H1 (cell line): ENCODE results near the gene CHD1. TPM values are rescaled to one million over a fixed set of nuclear protein-coding genes. Genes with fewer than 3 reads are reported as not detected.

ENCODE experiments used
- CTCF ChIA-PET: fragments of 300-600 bp; sonication (Branson Sonifier 250); formaldehyde crosslinking; loops from one replicate; lab custom pipeline; 2021; ENCODE audit not compliant: partially characterized antibody; lab: Charles Lee
- POLR2A ChIA-PET: fragments of 300-600 bp; sonication (Branson Sonifier 250); formaldehyde crosslinking; loops from one replicate; lab custom pipeline; 2021; ENCODE audit warnings: inconsistent platforms; ENCODE audit not compliant: partially characterized antibody; lab: Charles Lee
- DNase-seq, 2 experiments: peaks; one replicate each; pipeline versions ENCODE4 v3.0.0 to v3.0.0-alpha.2; 2010 to 2022; ENCODE audit warnings: low spot score in 2 of 2, low read depth in 1 of 2, mixed read lengths in 1 of 2
- FAIRE-seq: peaks from 2 replicates; lab custom pipeline; 2011; peaks lifted over from hg19 to GRCh38; lab: Jason Lieb, UNC
- H2AFZ ChIP-seq: 2 replicates; pipeline ENCODE4 v1.8.1; 2012; ENCODE audit warnings: low read length, inconsistent platforms
- H2AK5ac ChIP-seq: 2 replicates; pipeline ENCODE4 v1.6.1; 2013; ENCODE audit warnings: low read depth, low read length
- H2BK120ac ChIP-seq: replicated peaks from 2 replicates; pipeline ENCODE3; 2013; ENCODE audit warnings: low read depth, low read length, inconsistent platforms
- H2BK12ac ChIP-seq: 2 replicates; pipeline ENCODE4 v1.6.1; 2013; ENCODE audit warnings: low read depth, low read length
- H2BK15ac ChIP-seq: 2 replicates; pipeline ENCODE4 v1.6.1; 2013; ENCODE audit warnings: low read length
- H2BK20ac ChIP-seq: 2 replicates; pipeline ENCODE4 v1.6.1; 2013; ENCODE audit warnings: low read length
- H2BK5ac ChIP-seq: 2 replicates; pipeline ENCODE4 v1.6.1; 2013; ENCODE audit warnings: low read depth, low read length
- H3K14ac ChIP-seq: 2 replicates; pipeline ENCODE4 v1.6.1; 2013; ENCODE audit warnings: inconsistent platforms; ENCODE audit not compliant: insufficient read length
- H3K18ac ChIP-seq: 2 replicates; pipeline ENCODE4 v1.6.1; 2013; ENCODE audit warnings: low read length; ENCODE audit errors: extremely low read depth
- H3K23ac ChIP-seq: 2 replicates; pipeline ENCODE4 v1.6.1; 2013; ENCODE audit warnings: inconsistent platforms; ENCODE audit not compliant: insufficient read length
- H3K23me2 ChIP-seq: 2 replicates; pipeline ENCODE4 v1.6.1; 2013; ENCODE audit warnings: low read depth, low read length
- H3K27ac ChIP-seq: 2 replicates; pipeline ENCODE4 v1.6.1; 2011; ENCODE audit warnings: low read depth, low read length, inconsistent platforms
- H3K27me3 ChIP-seq, 4 experiments: replicated peaks in 1 of 4; 1 replicate in 1 of 4; 2 replicates in 3 of 4; pipeline versions ENCODE4 v1.6.1 to v1.8.1; 2011 to 2013; ENCODE audit warnings: low read length in 3 of 4, mild to moderate bottlenecking in 3 of 4, inconsistent platforms in 2 of 4, mixed read lengths in 2 of 4, moderate library complexity in 1 of 4; ENCODE audit not compliant: control insufficient read depth in 3 of 4, insufficient read depth in 3 of 4; ENCODE audit errors: extremely low read depth in 1 of 4
- H3K36me3 ChIP-seq, 4 experiments: 2 replicates each; pipeline versions ENCODE4 v1.6.1 to v1.8.1; 2011 to 2013; ENCODE audit warnings: mild to moderate bottlenecking in 4 of 4, low read length in 3 of 4, moderate library complexity in 2 of 4, control low read depth in 1 of 4, inconsistent platforms in 1 of 4; ENCODE audit not compliant: insufficient read depth in 4 of 4, control insufficient read depth in 2 of 4
- H3K4ac ChIP-seq: replicated peaks from 2 replicates; pipeline ENCODE3; 2013; ENCODE audit warnings: low read length, low read depth, mixed read lengths, inconsistent platforms; ENCODE audit not compliant: insufficient read length
- H3K4me1 ChIP-seq, 4 experiments: replicated peaks in 1 of 4; 1 replicate in 1 of 4; 2 replicates in 3 of 4; pipeline versions ENCODE4 v1.6.1 to v1.8.1; 2011 to 2013; ENCODE audit warnings: low read length in 3 of 4, inconsistent platforms in 2 of 4, mixed read lengths in 1 of 4; ENCODE audit not compliant: insufficient read depth in 4 of 4, control insufficient read depth in 3 of 4
- H3K4me2 ChIP-seq, 2 experiments: 2 replicates each; pipeline versions ENCODE4 v1.6.1 to v1.8.1; 2011 to 2013; ENCODE audit warnings: low read depth in 2 of 2, low read length in 2 of 2, control low read depth in 1 of 2, inconsistent platforms in 1 of 2, mild to moderate bottlenecking in 1 of 2; ENCODE audit not compliant: insufficient read depth in 1 of 2
- H3K4me3 ChIP-seq, 4 experiments: fragments of 200-600, 300-600 bp in 1 of 4; sonication (generic), shearing (Covaris generic), sonication (Bioruptor Twin) in 1 of 4; 2 replicates each; pipeline versions ENCODE4 v1.5.1 to v1.8.1; 2011 to 2016; ENCODE audit warnings: low read length in 4 of 4, low read depth in 3 of 4, control low read depth in 2 of 4, inconsistent platforms in 2 of 4, mild to moderate bottlenecking in 2 of 4, mixed read lengths in 1 of 4, moderate library complexity in 1 of 4; ENCODE audit not compliant: insufficient read depth in 2 of 4; ENCODE audit errors: extremely low read depth in 1 of 4
- H3K56ac ChIP-seq: replicated peaks from 2 replicates; pipeline ENCODE3; 2013; ENCODE audit warnings: low read depth, mild to moderate bottlenecking, mixed read lengths, low read length, inconsistent platforms; ENCODE audit not compliant: insufficient read length
- H3K79me1 ChIP-seq: 2 replicates; pipeline ENCODE4 v1.6.1; 2013; ENCODE audit warnings: low read depth, low read length, control low read depth
- H3K79me2 ChIP-seq, 2 experiments: 2 replicates each; pipeline versions ENCODE4 v1.6.1 to v1.8.1; 2012 to 2013; ENCODE audit warnings: low read length in 2 of 2, mild to moderate bottlenecking in 2 of 2, inconsistent platforms in 1 of 2; ENCODE audit not compliant: insufficient read depth in 2 of 2, control insufficient read depth in 1 of 2
- H3K9ac ChIP-seq, 4 experiments: replicated peaks in 1 of 4; 1 replicate in 1 of 4; 2 replicates in 3 of 4; pipeline versions ENCODE4 v1.6.1 to v1.8.1; 2011 to 2013; ENCODE audit warnings: low read depth in 3 of 4, low read length in 3 of 4, control low read depth in 2 of 4, mild to moderate bottlenecking in 2 of 4, moderate library complexity in 2 of 4, inconsistent platforms in 1 of 4; ENCODE audit errors: extremely low read depth in 1 of 4
- H3K9me3 ChIP-seq, 2 experiments: 2 replicates each; pipeline versions ENCODE4 v1.6.1 to v1.8.1; 2012 to 2013; ENCODE audit warnings: mild to moderate bottlenecking in 2 of 2, moderate library complexity in 2 of 2, control low read depth in 1 of 2, inconsistent platforms in 1 of 2, low read depth in 1 of 2, low read length in 1 of 2, mixed read lengths in 1 of 2; ENCODE audit not compliant: insufficient read depth in 2 of 2
- H4K20me1 ChIP-seq, 2 experiments: replicated peaks in 1 of 2; 2 replicates each; pipeline versions ENCODE3 to v1.8.1; 2011 to 2013; ENCODE audit warnings: inconsistent platforms in 2 of 2, low read length in 2 of 2, mild to moderate bottlenecking in 1 of 2; ENCODE audit not compliant: insufficient read depth in 2 of 2, control insufficient read depth in 1 of 2
- H4K5ac ChIP-seq: 2 replicates; pipeline ENCODE4 v1.6.1; 2013; ENCODE audit warnings: low read length, low read depth, mixed read lengths, inconsistent platforms; ENCODE audit not compliant: insufficient read length
- H4K8ac ChIP-seq: 2 replicates; pipeline ENCODE4 v1.8.0; 2013; ENCODE audit warnings: mild to moderate bottlenecking, moderate library complexity, low read length, inconsistent platforms; ENCODE audit not compliant: insufficient read depth; ENCODE audit errors: extremely low read depth
- H4K91ac ChIP-seq: replicated peaks from 2 replicates; pipeline ENCODE3; 2013; ENCODE audit warnings: low read length, mixed read lengths, inconsistent platforms; ENCODE audit not compliant: insufficient read length
- BRCA1 ChIP-seq: IDR thresholded peaks from 2 replicates; pipeline ENCODE4 v1.6.1; 2012; ENCODE audit warnings: low read depth, low read length, improper control_type of control experiment
- CREB1 ChIP-seq: IDR thresholded peaks from 2 replicates; pipeline ENCODE4 v1.6.1; 2012; ENCODE audit warnings: inconsistent platforms
- CTBP2 ChIP-seq: IDR thresholded peaks from 2 replicates; pipeline ENCODE4 v1.7.0; 2011; ENCODE audit warnings: borderline replicate concordance, mild to moderate bottlenecking, moderate library complexity, mixed read lengths, low read length; ENCODE audit not compliant: insufficient read depth, insufficient read length
- EZH2 ChIP-seq: fragments of 200-600 bp; sonication (generic); IDR thresholded peaks from 2 replicates; pipeline ENCODE4 v1.7.1; 2012; ENCODE audit warnings: low read depth, mild to moderate bottlenecking, moderate library complexity, low read length, inconsistent platforms; ENCODE audit not compliant: severe bottlenecking
- SP2 ChIP-seq: IDR thresholded peaks from 2 replicates; pipeline ENCODE4 v1.6.1; 2012; ENCODE audit warnings: mild to moderate bottlenecking, low read length, inconsistent platforms
- YY1 ChIP-seq: IDR thresholded peaks from 2 replicates; pipeline ENCODE4 v1.6.1; 2011; ENCODE audit warnings: low read depth, mild to moderate bottlenecking, low read length
- WGBS, 2 experiments: shearing (Covaris generic) in 1 of 2; methylation state at CpG; one replicate each; pipeline versions ENCODE4 v1.1.6 to v1.1.7; 2013 to 2015; ENCODE audit warnings: low lambda C conversion rate in 2 of 2, mixed read lengths in 2 of 2, inconsistent platforms in 1 of 2, low coverage in 1 of 2, missing lambda C conversion rate in 1 of 2; ENCODE audit not compliant: insufficient replicate concordance in 2 of 2, insufficient coverage in 1 of 2, insufficient read length in 1 of 2; ENCODE audit errors: extremely low coverage in 1 of 2, missing lambda C conversion rate in 1 of 2; 5-methylcytosine and 5-hydroxymethylcytosine counted together
- polyA plus RNA-seq, 7 experiments: library from polyadenylated mRNA; depleted of rRNA in 3 of 7; stranded (reverse) in 5 of 7; unstranded in 2 of 7; fragments of >200 nt in 5 of 7; fragments of 200-250 nt in 2 of 7; gene quantifications; 1 replicate in 5 of 7; 2 replicates in 1 of 7; 4 replicates in 1 of 7; pipeline versions ENCODE4 v1.2.1 to v1.2.3, GENCODE V29; 2011 to 2013; ENCODE audit warnings: missing spikeins in 2 of 7, mixed read lengths in 2 of 7
- total RNA-seq: library from RNA; stranded (reverse); fragmentation: NEBNext Ultra II Directional; extraction: Animal tissue kit (Norgen Biotek cat#: 25700); gene quantifications from 2 replicates; pipeline ENCODE4 v1.2.1, GENCODE V29; 2021

CHD1 gene
- total and polyA plus RNA-seq, 2 of the 8 experiments (the other 6 are each of a cell fraction or from before 2014, with no cell fraction given) = 15.6 to 53.0 TPM

DNA sequence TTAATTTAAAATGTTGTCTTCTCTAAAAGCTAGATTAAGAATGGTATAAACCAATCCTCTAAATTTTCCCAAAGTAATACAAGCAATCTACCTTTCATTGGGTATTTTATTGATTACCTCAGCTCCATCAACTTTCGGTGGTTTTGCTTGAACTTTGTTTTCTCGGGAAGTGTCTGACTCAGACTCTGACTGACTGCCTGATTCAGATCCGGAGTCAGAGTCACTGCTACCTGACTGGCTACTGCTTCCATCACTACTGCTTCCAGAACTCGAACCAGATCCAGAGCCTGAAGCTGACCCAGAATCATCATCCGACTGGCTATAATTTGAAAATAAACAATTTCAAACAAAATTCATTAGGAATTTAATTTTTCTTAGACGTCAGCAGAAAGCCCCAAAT, 24.0 kb downstream of the CHD1 start:
- Histone ChIP-seq H4K5ac (no peak overlapping the region), H3K27me3 (no peaks in the 10 kb centered on the region), H3K4me1 (peaks cover 0 to 3% (median 0%) of the 10 kb centered on the region in 4 experiments; a peak in 1 of 7 replicates), H3K36me3 (peaks cover 7 to 57% (median 32%) of the 10 kb centered on the region in 4 experiments), H2AK5ac (no peak overlapping the region), H2BK15ac (no peak overlapping the region), H3K9ac (no peak overlapping the region), H2BK20ac (no peak overlapping the region), H4K8ac (no peak overlapping the region), H3K56ac (no peak overlapping the region), H3K18ac (no peak overlapping the region), H3K4me2 (no peak overlapping the region), H2BK5ac (no peak overlapping the region), H3K23me2 (no peaks in the 10 kb centered on the region), H4K91ac (no peak overlapping the region), H3K4ac (no peak overlapping the region), H3K79me1 (no peaks in the 10 kb centered on the region; the same call in 1 of the 2 replicates), H2AFZ (no peak overlapping the region), H3K9me3 (no peaks in the 10 kb centered on the region), H3K14ac (no peak overlapping the region), H3K79me2 (peaks cover 0 to 53% of the 10 kb centered on the region in 2 experiments; a peak in 2 of 4 replicates), H4K20me1 (peaks cover 1 to 3% of the 10 kb centered on the region in 2 experiments), H2BK12ac (no peak overlapping the region), H2BK120ac (no peak overlapping the region), H3K4me3 (no peak overlapping the region), H3K23ac (no peak overlapping the region), H3K27ac (no peak overlapping the region)
- ChIA-PET CTCF (interaction anchor here (0.6 to 2.3 kb wide), 15 partner anchors 9 to 158 kb away, joined by 3 to 11 read pairs (median 4); partner anchors contain the start of gene CHD1), POLR2A (no interaction called here)
- DNase-seq (no peak), FAIRE-seq (no peak)
- WGBS, 2 experiments = 92% methylated on average over 6 of the region's 6 CpGs; no CpG with 5 or more reads in 1 of the 2 experiments
- no peak for TF ChIP-seq CTBP2
- TF ChIP-seq SP2 = no peak
- no peak for TF ChIP-seq BRCA1
- no peak for TF ChIP-seq CREB1
- no peak for TF ChIP-seq YY1
- no peak for TF ChIP-seq EZH2
